Stimulated activated CD8-positive, alpha-beta memory T cell treated with anti-CD3 and anti-CD28 coated beads, Interleukin-4, amount 100 ng/mL, for 4 hours (primary cell): ENCODE results near the gene ADCY4.
"Not testable (repeated sequence)": the region's sequence is repeated elsewhere in the genome, so short reads cannot be mapped to it uniquely, and the experiment has no call there.

Experiments
- DNase-seq, 2 donors: peaks; one replicate each; pipeline ENCODE4 v3.0.0-alpha.2; 2020; ENCODE audit warnings: low read depth in 2 of 2, low spot score in 1 of 2

The ADCY4 gene

DNA sequence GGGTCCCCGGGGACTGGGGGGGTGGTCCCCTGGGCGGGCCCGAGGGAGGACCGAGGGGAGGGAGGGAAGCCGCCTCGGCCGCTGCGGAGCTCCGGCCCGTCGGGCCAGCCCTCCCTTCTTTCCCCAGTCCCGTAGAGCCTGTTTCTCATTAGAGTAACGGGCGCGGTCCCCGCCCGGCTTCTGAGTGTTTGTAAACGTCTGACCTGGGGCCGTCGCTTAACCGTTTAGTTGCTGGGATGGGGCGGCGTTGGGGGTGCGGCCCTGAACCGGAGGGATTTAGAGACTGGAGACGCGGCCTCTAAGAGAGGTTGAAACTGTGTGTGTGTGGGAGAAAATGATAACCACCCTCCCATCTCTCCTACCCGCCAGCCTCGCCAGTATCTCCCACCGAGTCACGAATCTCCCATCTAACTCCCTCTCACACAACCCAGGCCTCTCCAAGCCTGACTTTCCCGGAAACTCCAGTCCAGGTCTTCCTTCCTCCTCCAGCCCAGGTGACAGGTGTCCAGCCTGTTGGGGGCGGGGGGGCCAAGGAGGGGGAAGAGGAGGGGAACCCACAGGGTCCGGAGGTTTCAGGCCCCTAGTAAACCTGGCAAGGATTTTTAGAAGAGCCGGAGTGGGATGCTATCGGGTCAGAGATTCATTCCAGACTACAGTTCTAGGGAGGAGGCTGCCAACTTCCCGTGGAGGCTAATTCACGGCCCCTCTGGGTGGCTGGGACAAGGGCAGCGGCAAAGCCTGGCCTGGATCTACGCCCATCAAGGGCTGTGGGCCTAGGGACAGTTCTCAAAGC, 32.0 kb upstream of the ADCY4 start:
- DNase-seq = no peak

DNA sequence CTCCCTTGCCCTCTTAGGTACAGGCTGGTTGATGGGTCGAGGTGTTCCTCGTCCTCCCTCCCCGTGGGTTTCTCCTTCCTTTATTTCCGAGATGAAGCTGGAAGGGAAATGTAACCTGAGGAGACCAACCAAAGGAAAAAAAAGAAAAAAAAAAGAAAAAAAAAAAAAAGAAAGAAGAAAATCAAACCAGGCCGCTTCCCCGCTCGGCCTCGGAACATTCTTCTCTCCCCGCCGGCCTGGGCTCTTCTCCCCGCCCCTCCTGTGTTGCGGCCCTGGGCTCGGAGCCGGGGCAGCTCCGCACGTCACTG, 31.5 kb upstream of the ADCY4 start:
- DNase-seq = no peak

DNA sequence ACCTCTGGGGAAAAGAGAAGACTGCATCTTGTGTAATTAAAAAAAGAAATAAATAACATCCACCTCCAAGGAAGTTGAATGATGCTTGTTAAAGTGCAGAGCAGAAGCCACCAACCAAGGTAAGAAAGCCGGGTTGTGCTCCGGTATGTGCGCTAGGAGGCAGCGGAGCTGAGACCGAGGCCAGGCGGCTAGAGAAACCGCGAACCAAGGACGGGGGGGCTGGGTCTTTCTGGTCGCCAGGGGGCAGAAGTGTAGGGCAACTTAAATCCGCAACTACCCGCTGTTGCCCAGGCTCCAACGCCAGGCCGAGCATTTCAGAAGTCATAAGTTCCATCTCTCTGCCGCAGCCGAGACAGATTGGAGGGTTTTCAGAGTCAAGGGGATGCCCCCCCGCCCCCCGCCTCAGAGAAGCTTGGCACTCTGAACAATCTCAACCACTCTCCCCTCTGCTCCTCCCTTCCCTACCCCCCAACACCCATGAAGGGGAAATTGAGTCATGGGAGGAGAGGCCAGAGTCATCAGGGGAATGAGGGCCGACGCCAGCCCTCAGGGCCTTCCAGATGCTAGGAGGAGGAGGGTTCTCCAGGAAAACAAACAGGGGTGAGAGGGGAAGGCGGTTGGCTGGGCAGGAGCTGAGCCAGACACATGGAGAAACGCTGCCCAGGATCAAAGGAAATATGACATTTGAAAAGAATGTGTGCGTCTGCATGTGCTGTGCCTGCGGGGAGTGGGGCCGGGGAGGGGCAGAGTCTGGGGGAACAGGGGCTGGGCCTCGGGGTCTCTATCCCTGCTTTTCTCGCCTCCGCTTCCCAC, 30.9 kb upstream of the ADCY4 start:
- peak in 1 of 2 donors; percentile 41 for DNase-seq

- DNase-seq = no peak
These were observed 30.0 kb upstream of the ADCY4 start for GRCh38 chr14:24364841-24365240.

- no peak for DNase-seq
These were observed 28.5 kb upstream of the ADCY4 start for GRCh38 chr14:24363401-24363800.

DNA sequence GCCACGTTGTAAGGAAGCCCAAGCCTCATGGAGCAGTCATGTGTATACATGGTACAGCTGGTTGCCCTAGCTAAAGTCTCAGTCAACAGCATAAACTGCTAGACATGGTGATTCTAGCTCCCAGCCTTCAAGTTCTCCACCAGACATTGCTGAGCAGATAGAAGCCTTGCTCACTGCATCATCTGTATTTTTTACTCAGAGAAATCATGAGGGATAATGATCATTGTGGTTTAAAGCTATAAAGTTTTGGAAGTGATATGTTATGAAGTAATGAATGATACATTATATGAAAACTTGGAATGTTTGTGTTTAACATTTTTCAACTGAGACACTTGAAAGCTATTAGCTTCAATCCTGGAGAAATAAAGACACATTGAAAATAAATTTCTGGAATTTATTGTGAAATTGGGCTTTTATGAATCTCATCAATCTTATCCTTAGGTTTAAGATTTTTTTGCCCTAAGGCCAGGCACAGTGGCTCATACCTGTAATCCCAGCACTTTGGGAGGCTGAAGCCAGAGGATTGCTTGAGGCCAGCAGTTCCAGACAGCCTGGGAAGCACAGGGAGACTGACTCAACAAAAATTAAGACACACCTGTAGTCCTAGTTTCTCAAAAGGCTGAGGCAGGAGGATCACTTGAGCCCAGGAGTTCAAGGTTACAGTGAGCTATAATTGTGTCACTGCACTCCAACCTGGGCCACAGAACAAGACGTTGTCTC, 27.5 kb upstream of the ADCY4 start:
- no peak for DNase-seq

DNA sequence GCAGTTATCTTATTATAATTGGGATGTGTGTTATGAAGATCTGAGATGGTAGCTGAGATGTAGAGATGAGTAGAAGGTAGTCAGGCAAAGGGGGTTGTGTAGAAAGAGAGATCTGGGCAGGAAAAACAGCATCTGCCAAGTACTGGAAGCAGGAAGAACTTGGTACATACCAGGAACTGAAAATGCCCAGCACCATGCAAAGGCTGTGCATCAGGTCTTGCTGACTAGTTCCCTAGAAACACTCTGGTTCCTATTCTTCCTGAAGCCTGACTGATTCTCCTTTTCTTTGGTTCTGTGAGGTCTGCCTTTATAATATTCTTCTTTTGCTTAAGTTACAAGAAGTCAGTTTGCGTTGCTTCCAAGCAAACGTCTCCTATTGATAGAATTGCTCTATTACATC, 26.5 kb upstream of the ADCY4 start:
- no peak for DNase-seq

GRCh38 chr14:24360281-24360680, 25.4 kb upstream of the ADCY4 start:
- DNase-seq = no peak

- DNase-seq = no peak
These were observed 21.3 kb upstream of the ADCY4 start for GRCh38 chr14:24356208-24356607.

DNA sequence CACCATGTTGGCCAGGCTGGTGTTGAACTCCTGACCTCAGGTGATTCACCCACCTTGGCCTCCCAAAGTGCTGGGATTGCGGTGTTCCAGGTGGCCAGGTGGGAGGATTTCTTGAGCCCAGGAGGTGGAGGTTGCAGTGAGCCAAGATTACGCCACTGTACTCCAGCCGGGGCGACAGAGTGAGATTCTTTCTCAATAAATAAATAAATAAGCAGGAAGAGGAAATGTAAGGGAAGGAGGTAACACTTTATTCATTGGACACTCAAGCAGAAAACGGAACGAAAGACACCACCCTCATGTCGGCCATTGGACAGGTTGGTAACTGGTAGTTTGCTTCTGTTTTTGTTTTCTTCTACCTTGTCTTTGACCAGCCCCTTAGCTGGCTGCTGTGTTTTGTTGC, 20.1 kb upstream of the ADCY4 start:
- DNase-seq = no peak

GRCh38 chr14:24354482-24354825, 19.6 kb upstream of the ADCY4 start:
- not testable (repeated sequence) for DNase-seq

DNA sequence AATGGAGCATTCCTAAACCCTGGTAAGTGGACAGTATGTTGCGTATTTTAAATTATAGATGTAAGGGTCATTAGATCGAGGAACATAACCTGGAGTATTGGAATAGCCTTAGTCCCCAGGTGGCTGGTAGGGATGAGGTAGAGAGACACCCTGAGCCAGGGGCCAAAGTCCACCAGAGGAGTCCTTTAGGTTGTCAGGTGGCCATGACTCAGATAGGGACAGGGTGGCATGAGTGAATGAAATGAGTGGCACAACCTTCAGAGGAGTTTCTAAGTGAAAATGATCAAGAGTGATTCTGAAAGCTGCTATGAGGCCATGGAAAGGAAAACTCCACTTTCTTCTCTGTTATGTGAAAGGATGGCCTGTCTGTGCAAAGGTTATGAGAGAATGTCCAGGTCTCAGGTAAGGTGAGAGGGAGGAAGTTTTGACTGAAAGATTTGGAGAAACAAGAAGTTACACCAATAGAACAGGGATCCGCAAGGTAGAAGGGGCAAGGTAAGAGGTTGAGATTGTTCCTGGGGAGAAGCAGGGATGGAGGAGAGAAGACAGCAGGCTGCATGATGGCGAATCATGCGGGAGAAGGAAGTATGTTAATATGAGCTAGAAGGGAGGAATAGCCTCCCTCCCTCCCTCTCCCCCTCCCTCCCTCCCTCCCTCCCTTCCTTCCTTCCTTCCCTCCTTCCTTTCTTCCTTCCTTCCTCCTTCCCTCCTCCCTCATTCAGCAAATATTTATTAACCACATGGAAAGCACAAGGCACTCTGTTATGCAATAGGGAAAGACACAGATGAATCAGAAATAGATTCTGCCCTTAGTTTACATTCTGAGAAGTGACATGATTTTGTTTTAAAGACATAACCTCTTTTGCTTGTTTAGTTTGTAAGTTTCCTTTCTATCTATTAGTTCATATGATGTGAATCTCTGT, 18.9 kb upstream of the ADCY4 start:
- no peak for DNase-seq

DNA sequence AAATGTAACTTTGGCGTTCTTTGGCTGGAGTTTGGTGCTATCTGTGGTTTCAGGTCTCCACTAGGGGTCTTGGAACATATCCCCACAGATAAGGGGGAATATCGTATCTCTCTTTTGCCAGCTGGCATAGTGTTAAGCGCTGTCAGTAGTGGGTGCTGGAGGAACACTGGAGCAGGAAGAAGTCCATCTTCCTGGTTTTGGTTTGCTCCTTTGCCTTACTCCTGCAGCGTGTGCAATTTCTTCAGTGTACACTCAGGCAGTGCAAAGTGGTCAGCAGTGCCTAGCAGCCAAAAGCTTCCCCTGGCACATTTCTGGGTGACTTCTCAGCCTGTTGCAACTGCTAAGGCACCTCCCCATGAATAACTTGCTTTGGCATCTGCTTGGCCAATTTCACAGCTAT, 16.6 kb upstream of the ADCY4 start:
- DNase-seq = no peak

GRCh38 chr14:24349742-24350141, 14.9 kb upstream of the ADCY4 start:
- no peak for DNase-seq

GRCh38 chr14:24348186-24348585, 13.3 kb upstream of the ADCY4 start:
- no peak for DNase-seq

- no peak for DNase-seq
These were observed 12.3 kb upstream of the ADCY4 start for GRCh38 chr14:24347134-24347533.

DNA sequence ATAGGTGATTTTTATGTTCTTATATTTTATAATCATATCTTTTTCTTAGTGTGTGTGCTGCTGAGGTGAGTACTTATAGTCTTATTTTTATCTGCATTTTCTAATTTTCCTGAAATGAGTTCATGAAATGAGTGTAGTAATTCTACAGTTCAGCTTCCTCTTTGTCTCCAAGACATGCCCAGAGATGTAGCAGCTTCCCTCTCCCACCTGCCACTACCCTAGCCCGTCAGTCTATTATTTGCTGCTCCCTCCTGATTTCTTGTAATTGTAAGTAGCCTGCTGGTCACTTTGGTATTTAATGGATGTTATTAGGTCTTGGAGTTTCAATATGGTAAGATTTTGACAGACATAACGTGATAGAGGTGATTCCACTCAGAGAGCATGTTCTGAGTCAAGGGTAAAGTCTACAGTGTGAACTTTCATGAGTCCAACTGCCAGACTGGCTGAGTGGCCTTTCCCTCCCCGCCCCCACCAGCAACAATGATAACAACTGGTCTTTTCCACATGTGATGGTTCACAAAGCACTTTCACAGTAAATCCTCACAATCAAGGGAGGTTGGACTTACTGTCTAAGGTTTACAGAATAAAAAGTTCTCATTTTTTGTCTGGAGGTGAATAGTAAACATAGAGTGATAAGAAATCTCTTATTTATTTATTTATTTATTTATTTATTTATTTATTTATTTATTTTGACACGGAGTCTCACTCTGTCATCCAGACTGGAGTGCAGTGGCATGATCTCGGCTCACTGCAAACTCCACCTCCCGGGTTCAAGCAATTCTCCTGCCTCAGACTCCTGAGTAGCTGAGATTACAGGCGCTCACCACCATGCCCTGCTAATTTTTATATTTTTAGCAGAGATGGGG, 9.2 kb upstream of the ADCY4 start:
- DNase-seq = no peak

DNA sequence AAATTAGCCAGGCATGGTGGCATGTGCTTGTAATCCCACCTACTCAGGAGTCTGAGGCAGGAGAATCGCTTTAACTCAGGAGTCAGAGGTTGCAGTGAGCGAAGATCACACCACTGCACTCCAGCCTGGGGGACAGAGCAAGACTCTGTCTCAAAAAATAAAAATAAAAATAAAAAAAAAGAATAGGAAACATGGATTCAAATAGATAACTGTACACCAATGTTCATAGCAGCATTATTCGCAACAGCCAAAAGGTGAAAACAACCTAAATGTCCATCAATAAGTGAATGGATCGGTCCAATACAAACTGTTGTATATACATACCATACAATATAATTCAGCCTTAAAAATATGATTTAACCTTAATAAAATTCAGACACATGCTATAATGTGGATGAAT, 8.0 kb upstream of the ADCY4 start:
- DNase-seq = no peak

GRCh38 chr14:24340606-24341005, 5.7 kb upstream of the ADCY4 start:
- DNase-seq = no peak
